ENCODE measurements around the gene MATR3.

DNA sequence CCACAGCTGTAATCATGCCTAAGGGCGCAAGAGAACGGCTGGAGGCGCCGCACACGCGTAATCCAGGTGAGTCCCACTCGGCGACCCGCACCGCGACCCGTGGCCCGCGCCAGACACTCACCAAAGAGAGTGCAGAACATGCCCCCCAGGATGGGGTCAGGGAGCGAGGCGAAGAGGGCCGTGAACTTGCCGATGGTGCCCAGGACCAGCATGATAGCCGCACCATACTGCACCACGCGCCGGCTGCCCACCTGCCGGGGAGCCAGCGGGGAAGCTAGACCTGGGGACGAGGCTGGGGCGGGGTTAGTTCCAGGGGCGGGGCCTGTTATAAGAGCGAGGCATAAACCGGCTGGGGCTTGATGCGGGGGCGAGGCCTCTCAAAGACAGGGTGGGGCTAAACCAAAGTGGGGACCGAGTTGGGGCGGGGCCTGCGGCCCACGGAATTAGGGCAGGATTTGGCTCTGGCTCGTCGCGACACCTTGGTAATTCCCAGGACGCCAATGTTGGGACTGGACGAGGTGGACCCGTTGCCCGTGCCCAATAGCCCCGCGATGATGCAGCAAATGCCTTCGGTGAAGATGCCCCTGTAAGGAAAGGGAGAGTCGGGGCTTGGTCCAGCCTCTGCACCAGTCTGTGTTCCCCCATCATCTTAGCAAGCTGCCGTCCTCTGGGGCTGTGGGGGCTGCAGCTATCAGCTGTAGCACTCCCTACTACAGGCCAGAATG is 84.7 kb downstream of the MATR3 start:
- TF ChIP-seq EZH2 (IDR thresholded peaks at IDR 0.05; ENCODE audit: borderline replicate concordance, insufficient read depth, low read length, poor library complexity, severe bottlenecking) (no peak), RAD21 (conservative IDR thresholded peaks at IDR 0.05) (no peak), MXI1 (conservative IDR thresholded peaks at IDR 0.05; ENCODE audit: poor library complexity, severe bottlenecking) (no peak), POLR2AphosphoS5 (IDR thresholded peaks at IDR 0.05) (no peak), SMC3 (conservative IDR thresholded peaks at IDR 0.05; ENCODE audit: poor library complexity) (no peak), EP300 (conservative IDR thresholded peaks at IDR 0.05; ENCODE audit: poor library complexity, severe bottlenecking) (no peak), TAF1 (IDR thresholded peaks at IDR 0.05; ENCODE audit: low read depth) (no peak)
- TF ChIP-seq, protein P1, sequence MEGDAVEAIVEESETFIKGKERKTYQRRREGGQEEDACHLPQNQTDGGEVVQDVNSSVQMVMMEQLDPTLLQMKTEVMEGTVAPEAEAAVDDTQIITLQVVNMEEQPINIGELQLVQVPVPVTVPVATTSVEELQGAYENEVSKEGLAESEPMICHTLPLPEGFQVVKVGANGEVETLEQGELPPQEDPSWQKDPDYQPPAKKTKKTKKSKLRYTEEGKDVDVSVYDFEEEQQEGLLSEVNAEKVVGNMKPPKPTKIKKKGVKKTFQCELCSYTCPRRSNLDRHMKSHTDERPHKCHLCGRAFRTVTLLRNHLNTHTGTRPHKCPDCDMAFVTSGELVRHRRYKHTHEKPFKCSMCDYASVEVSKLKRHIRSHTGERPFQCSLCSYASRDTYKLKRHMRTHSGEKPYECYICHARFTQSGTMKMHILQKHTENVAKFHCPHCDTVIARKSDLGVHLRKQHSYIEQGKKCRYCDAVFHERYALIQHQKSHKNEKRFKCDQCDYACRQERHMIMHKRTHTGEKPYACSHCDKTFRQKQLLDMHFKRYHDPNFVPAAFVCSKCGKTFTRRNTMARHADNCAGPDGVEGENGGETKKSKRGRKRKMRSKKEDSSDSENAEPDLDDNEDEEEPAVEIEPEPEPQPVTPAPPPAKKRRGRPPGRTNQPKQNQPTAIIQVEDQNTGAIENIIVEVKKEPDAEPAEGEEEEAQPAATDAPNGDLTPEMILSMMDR (IDR thresholded peaks at IDR 0.05; ENCODE audit: poor library complexity, severe bottlenecking), result no peak
- TF ChIP-seq, protein P2, sequence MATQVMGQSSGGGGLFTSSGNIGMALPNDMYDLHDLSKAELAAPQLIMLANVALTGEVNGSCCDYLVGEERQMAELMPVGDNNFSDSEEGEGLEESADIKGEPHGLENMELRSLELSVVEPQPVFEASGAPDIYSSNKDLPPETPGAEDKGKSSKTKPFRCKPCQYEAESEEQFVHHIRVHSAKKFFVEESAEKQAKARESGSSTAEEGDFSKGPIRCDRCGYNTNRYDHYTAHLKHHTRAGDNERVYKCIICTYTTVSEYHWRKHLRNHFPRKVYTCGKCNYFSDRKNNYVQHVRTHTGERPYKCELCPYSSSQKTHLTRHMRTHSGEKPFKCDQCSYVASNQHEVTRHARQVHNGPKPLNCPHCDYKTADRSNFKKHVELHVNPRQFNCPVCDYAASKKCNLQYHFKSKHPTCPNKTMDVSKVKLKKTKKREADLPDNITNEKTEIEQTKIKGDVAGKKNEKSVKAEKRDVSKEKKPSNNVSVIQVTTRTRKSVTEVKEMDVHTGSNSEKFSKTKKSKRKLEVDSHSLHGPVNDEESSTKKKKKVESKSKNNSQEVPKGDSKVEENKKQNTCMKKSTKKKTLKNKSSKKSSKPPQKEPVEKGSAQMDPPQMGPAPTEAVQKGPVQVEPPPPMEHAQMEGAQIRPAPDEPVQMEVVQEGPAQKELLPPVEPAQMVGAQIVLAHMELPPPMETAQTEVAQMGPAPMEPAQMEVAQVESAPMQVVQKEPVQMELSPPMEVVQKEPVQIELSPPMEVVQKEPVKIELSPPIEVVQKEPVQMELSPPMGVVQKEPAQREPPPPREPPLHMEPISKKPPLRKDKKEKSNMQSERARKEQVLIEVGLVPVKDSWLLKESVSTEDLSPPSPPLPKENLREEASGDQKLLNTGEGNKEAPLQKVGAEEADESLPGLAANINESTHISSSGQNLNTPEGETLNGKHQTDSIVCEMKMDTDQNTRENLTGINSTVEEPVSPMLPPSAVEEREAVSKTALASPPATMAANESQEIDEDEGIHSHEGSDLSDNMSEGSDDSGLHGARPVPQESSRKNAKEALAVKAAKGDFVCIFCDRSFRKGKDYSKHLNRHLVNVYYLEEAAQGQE (IDR thresholded peaks at IDR 0.05; ENCODE audit: borderline replicate concordance), result no peak
